Keratinocyte (primary cell): Measurements from ENCODE around the gene SIPA1L3. TPM values are rescaled to one million over a fixed set of nuclear protein-coding genes. Genes with fewer than 3 reads are reported as not detected.

ENCODE experiments used
- DNase-seq: peaks from one replicate; pipeline ENCODE4 v3.0.0-alpha.2; 2011; ENCODE audit warnings: low read depth, missing footprints, low spot score
- FAIRE-seq: peaks from 2 replicates; lab custom pipeline; 2011; peaks lifted over from hg19 to GRCh38; lab: Jason Lieb, UNC
- H2AFZ ChIP-seq: 2 replicates; pipeline ENCODE4 v1.6.0; 2012; ENCODE audit warnings: low read length, control low read depth, inconsistent platforms; ENCODE audit not compliant: control insufficient read depth
- H3K27ac ChIP-seq: 2 replicates; pipeline ENCODE4 v1.5.1; 2011; ENCODE audit warnings: low read length; ENCODE audit not compliant: control insufficient read depth, insufficient read depth
- H3K27me3 ChIP-seq: 3 replicates; pipeline ENCODE4 v1.6.0; 2011; ENCODE audit warnings: low read length; ENCODE audit not compliant: control insufficient read depth, insufficient read depth; ENCODE audit errors: extremely low read depth
- H3K36me3 ChIP-seq, 2 experiments: 2 replicates in 1 of 2; 3 replicates in 1 of 2; pipeline ENCODE4 v1.5.1; 2011; ENCODE audit warnings: low read length in 2 of 2, mild to moderate bottlenecking in 1 of 2; ENCODE audit not compliant: control insufficient read depth in 2 of 2, insufficient read depth in 2 of 2; ENCODE audit errors: extremely low read depth in 1 of 2
- H3K4me1 ChIP-seq: 3 replicates; pipeline ENCODE4 v1.5.1; 2011; ENCODE audit warnings: low read length; ENCODE audit not compliant: control insufficient read depth, insufficient read depth; ENCODE audit errors: extremely low read depth
- H3K4me2 ChIP-seq: 3 replicates; pipeline ENCODE4 v1.6.0; 2011; ENCODE audit warnings: low read depth, low read length; ENCODE audit not compliant: control insufficient read depth, insufficient read depth; ENCODE audit errors: extremely low read depth
- H3K4me3 ChIP-seq, 3 experiments: fragments of 200-600 bp in 1 of 3; sonication (generic) in 1 of 3; 2 replicates in 2 of 3; 3 replicates in 1 of 3; pipeline ENCODE4 v1.5.1; 2011 to 2016; ENCODE audit warnings: low read length in 3 of 3, mild to moderate bottlenecking in 3 of 3, control low read depth in 2 of 3, inconsistent platforms in 1 of 3, low read depth in 1 of 3, mixed read lengths in 1 of 3, mixed run types in 1 of 3, moderate library complexity in 1 of 3; ENCODE audit not compliant: control insufficient read depth in 2 of 3, insufficient read depth in 2 of 3; ENCODE audit errors: extremely low read depth in 1 of 3
- H3K79me2 ChIP-seq: 2 replicates; pipeline ENCODE4 v1.6.0; 2012; ENCODE audit warnings: low read length; ENCODE audit not compliant: control insufficient read depth, insufficient read depth
- H3K9ac ChIP-seq: 3 replicates; pipeline ENCODE4 v1.6.0; 2011; ENCODE audit warnings: low read length; ENCODE audit not compliant: control insufficient read depth, insufficient read depth; ENCODE audit errors: extremely low read depth
- H3K9me1 ChIP-seq: 3 replicates; pipeline ENCODE4 v1.6.0; 2011; ENCODE audit warnings: low read length; ENCODE audit not compliant: control insufficient read depth, insufficient read depth; ENCODE audit errors: extremely low read depth
- H3K9me3 ChIP-seq: 2 replicates; pipeline ENCODE4 v1.5.1; 2012; ENCODE audit warnings: low read depth, low read length; ENCODE audit not compliant: control insufficient read depth
- H4K20me1 ChIP-seq: 3 replicates; pipeline ENCODE4 v1.6.0; 2011; ENCODE audit warnings: low read length; ENCODE audit not compliant: control insufficient read depth, insufficient read depth; ENCODE audit errors: extremely low read depth
- EZH2 ChIP-seq: IDR thresholded peaks from one replicate; pipeline ENCODE4 v1.6.1; 2012; ENCODE audit warnings: inconsistent platforms, mild to moderate bottlenecking, low read length, moderate library complexity
- dilution Hi-C: fragments of 300-500 bp; cut with MboI; formaldehyde crosslinking; loops from one replicate; pipeline ENCODE4 v1.7.0; 2020; ENCODE audit warnings: low sequenced_read_pairs; ENCODE audit not compliant: extremely low pct_ligation_motif_present
- polyA plus RNA-seq, 5 experiments: library from polyadenylated mRNA; depleted of rRNA in 3 of 5; stranded (reverse) in 3 of 5; stranded (forward) in 1 of 5; unstranded in 1 of 5; fragments of >200 nt; gene quantifications; 1 replicate in 1 of 5; 2 replicates in 3 of 5; 3 replicates in 1 of 5; pipeline versions ENCODE4 v1.2.1 to v1.2.3, GENCODE V29; 2011 to 2012; ENCODE audit warnings: missing spikeins in 2 of 5, low read depth in 1 of 5, low replicate concordance in 1 of 5
- TF ChIP-seq, protein P1 (sequence below), 3 experiments: IDR thresholded peaks in 1 of 3; conservative IDR thresholded peaks in 1 of 3; optimal IDR thresholded peaks in 1 of 3; 2 replicates in 2 of 3; 3 replicates in 1 of 3; pipeline versions ENCODE3 to v1.5.1; 2011; ENCODE audit warnings: low read length in 3 of 3, mild to moderate bottlenecking in 3 of 3, moderate library complexity in 2 of 3, control low read depth in 1 of 3, inconsistent platforms in 1 of 3; ENCODE audit not compliant: insufficient read depth in 2 of 3; ENCODE audit errors: extremely low read depth in 1 of 3

The SIPA1L3 gene
- polyA plus RNA-seq, 1 donor (not counting 4 experiments of a cell fraction or from before 2014, with no cell fraction given) = 8.0 TPM

DNA sequence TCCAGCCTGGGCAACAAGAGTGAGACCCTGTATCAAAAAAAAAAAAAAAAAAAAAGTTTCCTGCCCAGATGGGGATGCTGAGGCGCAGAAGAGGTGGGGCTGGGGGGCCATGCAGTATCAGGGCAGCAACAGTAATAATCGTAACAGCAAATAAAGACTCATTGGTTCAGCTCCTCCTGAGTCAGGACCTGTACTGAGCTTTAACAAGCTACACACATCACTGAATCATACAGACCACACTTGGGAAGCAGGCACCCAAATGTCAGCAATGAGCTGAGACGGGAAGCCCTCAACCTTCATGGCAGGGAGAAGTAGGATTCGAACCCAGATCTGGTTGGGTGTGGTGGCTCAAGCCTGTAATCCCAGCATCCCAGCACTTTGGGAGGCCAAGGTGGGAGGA, 327.6 kb downstream of the SIPA1L3 start:
- H4K20me1 ChIP-seq = no peaks in the 10 kb centered on the region
- no peak overlapping the region for H3K9ac ChIP-seq
- no peak for FAIRE-seq
- TF ChIP-seq, protein P1, sequence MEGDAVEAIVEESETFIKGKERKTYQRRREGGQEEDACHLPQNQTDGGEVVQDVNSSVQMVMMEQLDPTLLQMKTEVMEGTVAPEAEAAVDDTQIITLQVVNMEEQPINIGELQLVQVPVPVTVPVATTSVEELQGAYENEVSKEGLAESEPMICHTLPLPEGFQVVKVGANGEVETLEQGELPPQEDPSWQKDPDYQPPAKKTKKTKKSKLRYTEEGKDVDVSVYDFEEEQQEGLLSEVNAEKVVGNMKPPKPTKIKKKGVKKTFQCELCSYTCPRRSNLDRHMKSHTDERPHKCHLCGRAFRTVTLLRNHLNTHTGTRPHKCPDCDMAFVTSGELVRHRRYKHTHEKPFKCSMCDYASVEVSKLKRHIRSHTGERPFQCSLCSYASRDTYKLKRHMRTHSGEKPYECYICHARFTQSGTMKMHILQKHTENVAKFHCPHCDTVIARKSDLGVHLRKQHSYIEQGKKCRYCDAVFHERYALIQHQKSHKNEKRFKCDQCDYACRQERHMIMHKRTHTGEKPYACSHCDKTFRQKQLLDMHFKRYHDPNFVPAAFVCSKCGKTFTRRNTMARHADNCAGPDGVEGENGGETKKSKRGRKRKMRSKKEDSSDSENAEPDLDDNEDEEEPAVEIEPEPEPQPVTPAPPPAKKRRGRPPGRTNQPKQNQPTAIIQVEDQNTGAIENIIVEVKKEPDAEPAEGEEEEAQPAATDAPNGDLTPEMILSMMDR (optimal IDR thresholded peaks at IDR 0.05 in 1 of 3, IDR thresholded peaks at IDR 0.05 in 1 of 3, conservative IDR thresholded peaks at IDR 0.05 in 1 of 3; ENCODE audit: extremely low read depth in 1 of 3, insufficient read depth in 2 of 3, low read length in 3 of 3) = no peak
- no peak for TF ChIP-seq EZH2
- H3K36me3 ChIP-seq = no peaks in the 10 kb centered on the region
- no peaks in the 10 kb centered on the region for H3K4me1 ChIP-seq
- H3K9me3 ChIP-seq = no peaks in the 10 kb centered on the region
- no peak overlapping the region for H2AFZ ChIP-seq
- H3K4me2 ChIP-seq = no peak overlapping the region
- no peaks in the 10 kb centered on the region for H3K9me1 ChIP-seq
- H3K79me2 ChIP-seq = no peaks in the 10 kb centered on the region
- H3K27me3 ChIP-seq = no peaks in the 10 kb centered on the region
- dilution Hi-C loops = no loop called here
- no peak overlapping the region for H3K4me3 ChIP-seq
- H3K27ac ChIP-seq = no peak overlapping the region
- no peak for DNase-seq

DNA sequence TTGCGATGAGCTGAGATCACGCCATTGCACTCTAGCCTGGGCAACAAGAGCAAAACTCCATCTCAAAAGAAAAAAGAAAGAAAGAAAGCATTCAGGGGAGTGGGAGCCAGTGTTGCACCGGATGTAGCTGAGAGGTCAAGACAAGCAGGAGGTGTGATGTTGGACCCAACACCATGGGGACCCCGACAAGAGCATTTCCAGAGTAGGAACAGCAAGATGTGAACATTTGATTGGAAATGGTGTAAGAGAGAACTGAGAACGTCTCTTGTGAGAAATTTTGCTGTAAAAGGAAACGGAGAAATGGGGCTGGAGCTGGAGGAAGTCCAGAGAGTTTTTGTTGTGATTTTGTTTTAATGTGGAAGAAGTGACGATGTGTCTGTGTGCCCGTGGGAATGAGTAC, 332.8 kb downstream of the SIPA1L3 start:
- H3K4me2 ChIP-seq = no peak overlapping the region
- H4K20me1 ChIP-seq = no peaks in the 10 kb centered on the region
- no peaks in the 10 kb centered on the region for H3K27me3 ChIP-seq
- no peak overlapping the region for H2AFZ ChIP-seq
- TF ChIP-seq EZH2 = no peak
- TF ChIP-seq, protein P1 (optimal IDR thresholded peaks at IDR 0.05 in 1 of 3, IDR thresholded peaks at IDR 0.05 in 1 of 3, conservative IDR thresholded peaks at IDR 0.05 in 1 of 3; ENCODE audit: extremely low read depth in 1 of 3, insufficient read depth in 2 of 3, low read length in 3 of 3) = no peak
- FAIRE-seq (no peak), DNase-seq (no peak)
- H3K4me3 ChIP-seq = no peak overlapping the region
- H3K36me3 ChIP-seq = no peaks in the 10 kb centered on the region
- H3K9ac ChIP-seq = no peak overlapping the region
- H3K27ac ChIP-seq = no peak overlapping the region
- no peaks in the 10 kb centered on the region for H3K9me1 ChIP-seq
- H3K9me3 ChIP-seq = no peaks in the 10 kb centered on the region
- no peaks in the 10 kb centered on the region for H3K4me1 ChIP-seq
- H3K79me2 ChIP-seq = no peaks in the 10 kb centered on the region
- dilution Hi-C loops = no loop called here
